Measurements from ENCODE around the gene ANKRD24.
"Not testable (repeated sequence)": the region's sequence is repeated elsewhere in the genome, so short reads cannot be mapped to it uniquely, and the experiment has no call there.

ANKRD24 gene

GRCh38 chr19:4199699-4200293 is 17.3 kb downstream of the ANKRD24 start:
- DNase-seq: no peak

- DNase-seq: no peak
Observed at GRCh38 chr19:4200940-4201542, 18.6 kb downstream of the ANKRD24 start.

- DNase-seq: no peak
Observed at GRCh38 chr19:4201798-4202197, 19.3 kb downstream of the ANKRD24 start.

- no peak for DNase-seq
Observed at GRCh38 chr19:4206818-4207484, 24.5 kb downstream of the ANKRD24 start.

- DNase-seq: no peak
Observed at GRCh38 chr19:4208385-4209094, 26.1 kb downstream of the ANKRD24 start.

GRCh38 chr19:4210166-4210731 is 27.8 kb downstream of the ANKRD24 start:
- DNase-seq: no peak

GRCh38 chr19:4213116-4213515 is 30.6 kb downstream of the ANKRD24 start:
- DNase-seq: no peak

GRCh38 chr19:4215807-4216206 is 33.3 kb downstream of the ANKRD24 start:
- no peak for DNase-seq

GRCh38 chr19:4216846-4217245 is 34.4 kb downstream of the ANKRD24 start:
- DNase-seq: no peak

- DNase-seq: no peak
Observed at GRCh38 chr19:4217429-4218264, 35.2 kb downstream of the ANKRD24 start.

- DNase-seq: not testable (repeated sequence)
Observed at GRCh38 chr19:4218523-4218922, 36.0 kb downstream of the ANKRD24 start.

GRCh38 chr19:4220188-4220587 is 37.7 kb downstream of the ANKRD24 start:
- DNase-seq: no peak

GRCh38 chr19:4224470-4224869 is 42.0 kb downstream of the ANKRD24 start:
- no peak for DNase-seq

- DNase-seq: no peak
Observed at GRCh38 chr19:4225885-4226284, 43.4 kb downstream of the ANKRD24 start.

- DNase-seq: no peak
Observed at GRCh38 chr19:4227771-4228170, 45.3 kb downstream of the ANKRD24 start.

- DNase-seq: no peak
Observed at GRCh38 chr19:4228765-4229178, 46.3 kb downstream of the ANKRD24 start.

GRCh38 chr19:4229179-4229931 is 46.9 kb downstream of the ANKRD24 start, which contains the start of gene EBI3:
EBI3 (plus strand) TSS chr19:4229523; CDS start chr19:4229551, 28 bp downstream.
- DNase-seq: no peak

GRCh38 chr19:4230237-4230636 is 47.7 kb downstream of the ANKRD24 start:
- not testable (repeated sequence) for DNase-seq

- DNase-seq: not testable (repeated sequence)
Observed at GRCh38 chr19:4231521-4231920, 49.0 kb downstream of the ANKRD24 start.

- DNase-seq: not testable (repeated sequence)
Observed at GRCh38 chr19:4232139-4232538, 49.6 kb downstream of the ANKRD24 start.

- no peak for DNase-seq
Observed at GRCh38 chr19:4232614-4233281, 50.3 kb downstream of the ANKRD24 start.

Data from CD4-positive, alpha-beta T cell treated with Interleukin-6 for 4 hours (primary cell).